HFF-Myc (cell line): ENCODE data around the gene SST.
A peak's percentile ranks its signal among the peaks of the same experiment; 100 is the strongest.

ENCODE experiments used
- DNase-seq: peaks from one replicate; pipeline ENCODE4 v3.0.0-alpha.2; 2011; ENCODE audit warnings: low read depth; ENCODE audit errors: extremely low read depth
- H3K4me3 ChIP-seq: replicated peaks from 2 replicates; pipeline ENCODE4 v1.5.1; 2011; ENCODE audit warnings: low read depth, mild to moderate bottlenecking, control low read depth, low read length
- CTCF ChIP-seq: IDR thresholded peaks from 2 replicates; pipeline ENCODE4 v1.5.1; 2012; ENCODE audit warnings: mild to moderate bottlenecking, low read depth, low read length, control low read depth; ENCODE audit errors: missing control alignments

The SST gene

GRCh38 chr3:187669675-187670504, at the start of gene SST:
SST (minus strand) TSS chr3:187670394; CDS start chr3:187670291, 103 bp downstream.
- peak; percentile 32 for DNase-seq
- H3K4me3 ChIP-seq = no peak within 1 kb of the TSS
- no peak for TF ChIP-seq CTCF

GRCh38 chr3:187719628-187720336, 49.6 kb upstream of the SST start:
- no peak for TF ChIP-seq CTCF
- H3K4me3 ChIP-seq = no peak overlapping the region
- DNase-seq = no peak

DNA sequence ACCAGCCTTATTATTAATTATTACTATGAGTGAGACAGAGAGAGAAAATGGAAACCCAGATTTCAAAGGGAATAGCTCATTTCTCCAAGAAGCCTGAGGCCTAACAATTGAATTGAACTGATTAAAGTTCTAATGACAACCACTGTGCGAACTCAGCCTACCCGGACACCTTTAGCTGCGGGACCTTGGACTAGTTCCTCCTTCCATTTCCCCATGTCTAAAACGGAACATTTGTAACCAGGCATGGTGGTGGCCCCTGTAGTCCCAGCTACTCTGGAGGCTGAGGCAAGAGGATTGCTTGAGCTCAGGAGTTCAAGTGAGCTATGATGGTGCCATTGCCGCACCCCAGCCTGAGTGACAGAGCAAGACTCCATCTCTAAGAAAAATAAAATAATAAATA, 48.6 kb upstream of the SST start:
- DNase-seq = no peak
- H3K4me3 ChIP-seq = no peak overlapping the region
- TF ChIP-seq CTCF = no peak

GRCh38 chr3:187717572-187717971, 47.4 kb upstream of the SST start:
- H3K4me3 ChIP-seq = no peak overlapping the region
- no peak for TF ChIP-seq CTCF
- no peak for DNase-seq

- no peak for DNase-seq
Measured at GRCh38 chr3:187714404-187714979, 44.3 kb upstream of the SST start.

DNA sequence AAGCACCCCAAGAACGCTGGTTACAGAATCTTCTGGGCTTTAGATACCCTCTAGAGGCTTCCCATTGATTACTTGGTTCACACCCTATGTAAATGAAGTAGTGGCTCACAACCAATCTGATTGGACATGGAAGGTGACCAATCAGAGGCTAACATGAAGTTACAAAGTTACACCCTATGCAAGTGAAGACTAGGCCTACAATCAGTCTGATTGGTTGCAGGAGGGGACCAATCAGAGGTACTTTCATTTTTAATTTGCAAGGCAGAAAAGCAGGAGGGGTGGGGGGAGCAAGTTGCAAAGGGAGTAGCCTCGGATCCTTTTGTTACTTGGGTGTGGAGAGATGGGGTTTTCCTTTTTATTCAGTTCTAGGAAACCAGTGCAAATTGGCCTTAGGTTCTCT, 43.3 kb upstream of the SST start:
- no peak for TF ChIP-seq CTCF
- H3K4me3 ChIP-seq = no peak overlapping the region
- no peak for DNase-seq

More at GRCh38 chr3:187714404-187714979, 44.3 kb upstream of the SST start:
- peak; percentile 93 for TF ChIP-seq CTCF
- no peak overlapping the region for H3K4me3 ChIP-seq
